HG03521 (cell line): ENCODE data around the gene ENSA.
A peak's percentile ranks its signal among the peaks of the same experiment; 100 is the strongest.
"Not testable (repeated sequence)": the region's sequence is repeated elsewhere in the genome, so short reads cannot be mapped to it uniquely, and the experiment has no call there.

ENCODE experiments used
- ATAC-seq: cut with Tn5 transposase; IDR thresholded peaks from one replicate; pipeline ENCODE4 v1.9.1; 2021; ENCODE audit warnings: mild to moderate bottlenecking, moderate library complexity; ENCODE audit not compliant: unreplicated experiment

The ENSA gene

DNA sequence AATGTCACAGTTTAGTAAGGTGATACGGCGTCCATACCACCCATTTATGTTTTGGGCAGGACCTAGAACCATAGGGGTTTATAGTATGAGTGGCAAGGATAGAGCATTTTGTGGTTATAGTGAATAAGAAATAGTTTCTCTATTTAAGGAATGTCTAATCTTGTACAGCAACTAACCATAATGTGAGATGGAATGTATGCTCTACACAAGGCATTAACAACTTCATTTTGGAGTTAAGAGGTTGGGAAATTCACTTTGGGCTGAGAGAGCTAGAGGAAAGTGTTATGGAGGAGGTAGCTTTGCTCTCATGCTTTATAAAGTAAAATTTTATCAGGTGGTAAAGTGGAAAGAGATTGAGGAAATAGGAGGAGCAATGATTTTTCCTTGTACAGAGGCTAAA, 47.0 kb downstream of the ENSA start:
- ATAC-seq = no peak

DNA sequence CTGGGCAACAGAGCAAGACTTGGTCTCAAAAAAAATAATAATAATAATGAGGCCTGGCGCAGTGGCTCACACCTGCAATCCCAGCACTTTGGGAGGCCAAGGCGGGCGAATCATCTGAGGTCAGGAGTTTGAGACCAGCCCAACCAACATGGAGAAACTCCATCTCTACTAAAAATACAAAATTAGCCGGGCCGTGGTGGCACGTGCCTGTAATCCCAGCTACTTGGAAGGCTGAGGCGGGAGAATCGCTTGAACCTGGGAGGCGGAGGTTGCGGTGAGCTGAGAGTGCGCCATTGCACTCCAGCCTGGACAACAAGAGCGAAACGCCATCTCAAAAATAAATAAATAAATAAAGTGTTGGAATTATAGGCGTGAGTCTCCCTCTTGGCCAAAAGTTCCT, 47.5 kb downstream of the ENSA start:
- not testable (repeated sequence) for ATAC-seq

DNA sequence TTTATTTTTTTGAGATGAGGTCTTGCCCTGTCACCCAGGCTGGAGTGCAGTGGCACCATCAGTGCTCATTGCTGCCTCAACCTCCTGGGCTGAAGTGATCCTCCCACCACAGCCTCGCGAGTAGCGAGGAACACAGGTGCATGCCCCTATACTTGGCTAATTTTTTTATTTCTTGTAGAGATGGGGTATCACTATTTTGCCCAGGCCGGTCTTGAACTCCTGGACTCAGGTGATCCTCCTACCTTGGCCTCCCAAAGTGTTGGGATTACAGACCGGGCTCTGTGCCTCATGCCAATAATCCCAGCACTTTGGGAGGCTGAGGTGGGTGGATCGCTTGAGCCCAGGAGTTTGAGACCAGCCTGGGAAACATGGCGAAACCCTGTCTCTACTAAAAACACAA, 48.0 kb downstream of the ENSA start:
- not testable (repeated sequence) for ATAC-seq

DNA sequence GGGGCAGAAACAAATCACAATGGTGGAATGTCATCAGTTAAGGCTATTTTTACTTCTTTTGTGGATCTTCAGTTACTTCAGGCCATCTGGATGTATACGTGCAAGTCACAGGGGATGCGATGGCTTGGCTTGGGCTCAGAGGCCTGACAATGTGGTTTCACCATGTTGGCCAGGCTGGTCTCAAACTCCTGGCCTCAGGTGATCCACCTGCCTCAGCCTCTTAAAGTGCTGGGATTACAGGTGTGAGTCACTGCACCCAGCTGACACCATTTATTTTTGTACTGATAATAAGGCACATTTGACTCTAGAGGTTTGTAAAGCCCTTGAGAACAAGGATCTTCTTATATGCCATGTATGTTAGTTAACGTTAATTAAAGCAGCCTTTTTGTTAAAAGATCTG, 48.4 kb downstream of the ENSA start:
- ATAC-seq = not testable (repeated sequence)

DNA sequence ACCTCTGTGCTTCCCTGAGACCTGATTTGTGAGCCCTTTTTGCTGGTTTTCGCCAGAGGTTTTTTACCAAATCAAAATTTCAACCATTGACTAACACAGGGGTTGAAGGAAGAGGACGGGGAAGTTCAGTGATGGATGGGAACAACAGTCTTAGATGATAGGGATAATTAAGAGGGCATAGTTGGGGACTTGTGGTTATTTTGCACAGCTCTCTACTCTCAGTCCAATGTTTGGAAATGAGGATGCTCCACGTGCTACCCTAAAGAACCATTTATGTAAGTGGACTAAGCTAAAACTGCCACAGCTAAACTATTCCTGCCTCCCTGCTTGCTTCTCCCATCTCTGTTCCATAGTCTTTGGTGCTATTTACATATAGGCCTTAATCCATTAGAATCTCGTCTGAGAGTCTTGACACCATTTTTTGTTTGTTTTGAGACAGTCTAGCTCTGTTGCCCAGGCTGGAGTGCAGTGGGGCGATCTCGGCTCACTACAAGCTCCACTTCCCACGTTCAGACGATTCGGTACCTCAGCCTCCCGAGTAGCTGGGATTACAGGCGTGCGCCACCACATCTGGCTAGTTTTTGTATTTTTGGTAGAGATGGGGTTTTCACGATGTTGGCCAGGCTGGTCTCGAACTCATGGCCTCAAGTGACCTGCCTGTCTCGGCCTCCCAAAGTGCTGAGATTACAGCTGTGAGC, 49.3 kb downstream of the ENSA start:
- ATAC-seq = no peak

DNA sequence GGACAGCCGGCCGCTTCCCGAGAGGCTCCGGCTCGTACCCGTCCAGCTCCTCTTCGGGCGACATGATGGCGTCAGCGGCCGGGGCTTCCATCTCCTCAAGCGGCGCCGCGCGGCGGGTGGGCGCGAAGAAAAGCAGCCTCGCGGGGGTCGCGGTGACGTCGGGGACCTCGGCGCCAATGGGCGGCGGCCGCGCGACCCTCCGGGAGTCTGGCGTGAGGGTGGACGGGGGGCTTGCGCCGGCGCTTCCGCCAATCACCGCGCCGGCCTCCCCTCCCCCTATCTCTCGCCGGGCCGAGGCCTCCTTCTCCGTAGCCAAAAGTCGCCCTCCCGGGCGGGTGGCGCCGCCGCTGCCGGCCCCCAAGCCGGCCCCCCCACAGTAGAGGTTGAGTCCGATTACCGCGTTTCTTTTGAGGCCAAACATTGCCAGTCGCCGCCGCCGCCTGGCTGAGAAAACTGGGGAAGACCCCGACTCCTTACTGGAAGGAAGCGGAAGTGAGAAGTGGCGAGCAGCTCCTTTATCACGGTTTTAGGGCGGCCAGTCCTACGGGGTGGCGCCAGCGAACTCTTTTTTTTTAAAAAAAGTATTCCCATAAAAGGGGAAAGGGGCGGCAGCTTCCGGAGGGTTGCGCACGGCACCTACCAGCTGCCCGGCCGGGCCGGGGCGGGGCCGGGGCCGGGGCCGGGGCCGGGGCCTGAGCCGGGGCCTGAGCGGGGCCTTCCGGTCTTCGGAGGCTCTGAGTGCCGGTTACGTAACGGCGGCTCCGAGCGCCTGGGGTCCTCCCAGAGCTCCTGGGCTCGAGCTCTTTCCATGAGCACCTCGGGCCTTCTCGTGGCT, 50.1 kb downstream of the ENSA start, which contains the start of gene MCL1:
Gene MCL1, minus strand, starts transcription at position 501 of the 835 bp plus-strand sequence. Its CDS starts 80 bp downstream, at position 421.
- peak; percentile 86 for ATAC-seq

DNA sequence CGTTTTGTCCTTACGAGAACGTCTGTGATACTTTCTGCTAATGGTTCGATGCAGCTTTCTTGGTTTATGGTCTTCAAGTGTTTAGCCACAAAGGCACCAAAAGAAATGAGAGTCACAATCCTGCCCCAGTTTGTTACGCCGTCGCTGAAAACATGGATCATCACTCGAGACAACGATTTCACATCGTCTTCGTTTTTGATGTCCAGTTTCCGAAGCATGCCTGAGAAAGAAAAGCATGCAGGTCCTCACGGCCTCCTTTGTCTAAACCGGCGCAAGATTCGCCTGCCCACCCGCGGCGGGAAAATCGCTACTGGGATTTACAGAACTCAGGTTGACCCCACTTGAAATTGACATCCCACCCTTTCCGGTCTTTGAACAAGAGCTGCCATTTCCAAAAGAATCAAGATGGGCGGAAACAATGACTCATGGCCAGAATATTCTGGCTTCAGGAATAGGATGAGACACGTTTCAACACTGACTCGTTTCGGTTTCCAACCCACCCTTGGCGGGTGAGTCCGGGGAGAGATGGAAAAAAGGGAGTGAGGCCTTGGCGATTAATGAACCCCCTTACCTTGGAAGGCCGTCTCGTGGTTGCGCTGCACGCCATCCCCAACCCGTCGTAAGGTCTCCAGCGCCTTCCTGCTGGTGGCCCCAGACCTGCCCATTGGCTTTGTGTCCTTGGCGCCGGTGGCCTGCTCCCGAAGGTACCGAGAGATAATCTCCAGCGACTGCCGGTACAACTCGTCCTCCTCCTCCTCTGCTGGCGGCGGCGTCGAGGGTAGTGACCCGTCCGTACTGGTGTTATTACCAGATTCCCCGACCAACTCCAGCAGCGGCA, 50.9 kb downstream of the ENSA start:
- no peak for ATAC-seq

DNA sequence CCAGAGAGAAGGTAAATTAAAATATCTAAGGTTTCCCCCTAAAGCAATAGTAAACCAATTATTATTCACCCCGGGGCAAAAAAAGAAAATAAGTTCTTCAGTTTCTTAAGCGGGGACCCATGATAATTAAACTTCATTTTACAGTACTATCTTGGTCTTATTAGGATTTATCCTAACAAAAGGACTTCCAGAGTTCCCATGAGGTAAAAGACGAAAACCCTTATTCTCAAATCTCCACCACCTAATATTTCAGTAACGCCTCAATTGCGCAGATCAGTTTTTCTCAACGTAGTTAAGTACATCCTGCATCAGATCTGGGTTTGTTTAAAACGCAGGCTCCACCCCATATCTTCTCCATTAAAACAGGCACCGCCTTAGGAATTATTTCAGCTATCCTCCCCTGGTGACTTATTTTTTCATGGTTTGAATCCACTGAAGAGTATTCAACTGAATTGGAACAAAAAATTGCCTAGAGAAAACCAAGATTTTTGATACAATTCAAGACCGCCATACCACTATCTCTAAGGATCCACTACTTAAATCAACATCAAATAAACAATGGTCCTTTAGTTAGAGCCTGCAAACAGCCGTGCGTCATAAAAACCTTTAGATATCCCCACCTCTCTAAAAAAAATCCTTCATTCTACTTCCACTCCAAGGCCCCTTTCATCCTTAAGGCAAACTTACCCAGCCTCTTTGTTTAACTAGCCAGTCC, 51.7 kb downstream of the ENSA start:
- ATAC-seq = no peak

DNA sequence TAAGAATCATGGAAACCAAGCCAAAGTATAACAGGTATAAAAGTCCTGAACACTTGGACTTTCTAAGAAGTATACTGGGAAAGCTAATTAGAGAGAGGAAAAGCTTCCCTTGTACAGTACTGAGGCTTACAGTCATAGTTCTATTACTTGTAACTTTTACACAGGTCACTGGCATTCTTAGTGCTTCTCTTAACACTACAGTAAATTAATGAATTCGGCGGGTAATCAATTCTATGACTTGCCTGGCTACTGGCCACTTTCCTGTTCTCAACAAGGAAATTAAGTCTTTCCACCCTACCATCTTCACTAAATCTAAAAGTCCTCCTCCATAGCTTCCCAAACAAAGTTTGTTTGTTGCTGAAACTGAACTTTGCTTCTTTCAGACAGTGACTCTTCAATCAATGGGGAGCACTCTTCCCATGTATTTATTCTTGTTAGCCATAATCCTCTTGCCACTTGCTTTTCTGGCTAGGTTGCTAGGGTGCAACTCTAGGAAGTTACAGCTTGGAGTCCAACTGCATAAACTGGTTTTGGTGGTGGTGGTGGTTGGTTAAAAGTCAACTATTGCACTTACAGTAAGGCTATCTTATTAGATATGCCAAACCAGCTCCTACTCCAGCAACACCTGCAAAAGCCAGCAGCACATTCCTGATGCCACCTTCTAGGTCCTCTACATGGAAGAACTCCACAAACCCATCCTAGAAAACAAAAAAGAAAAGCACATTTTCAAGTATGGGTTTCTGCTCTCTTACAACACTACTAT, 52.4 kb downstream of the ENSA start:
- no peak for ATAC-seq

DNA sequence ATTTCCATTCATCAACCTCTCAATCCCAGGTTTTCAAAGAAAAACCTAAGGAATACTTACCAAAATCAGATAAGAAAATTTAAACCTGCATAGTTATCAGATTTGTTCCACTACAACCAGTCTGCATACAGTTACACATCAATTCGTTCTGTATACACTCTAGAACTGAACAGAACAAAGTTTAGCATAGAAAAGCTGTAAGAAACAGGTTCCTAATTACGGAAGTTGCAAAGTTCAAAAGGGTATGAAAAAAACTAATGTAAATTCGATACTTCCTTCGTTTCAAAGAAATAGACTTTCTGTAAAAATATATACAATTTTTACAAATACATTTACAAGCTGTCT, 53.1 kb downstream of the ENSA start:
- no peak for ATAC-seq

DNA sequence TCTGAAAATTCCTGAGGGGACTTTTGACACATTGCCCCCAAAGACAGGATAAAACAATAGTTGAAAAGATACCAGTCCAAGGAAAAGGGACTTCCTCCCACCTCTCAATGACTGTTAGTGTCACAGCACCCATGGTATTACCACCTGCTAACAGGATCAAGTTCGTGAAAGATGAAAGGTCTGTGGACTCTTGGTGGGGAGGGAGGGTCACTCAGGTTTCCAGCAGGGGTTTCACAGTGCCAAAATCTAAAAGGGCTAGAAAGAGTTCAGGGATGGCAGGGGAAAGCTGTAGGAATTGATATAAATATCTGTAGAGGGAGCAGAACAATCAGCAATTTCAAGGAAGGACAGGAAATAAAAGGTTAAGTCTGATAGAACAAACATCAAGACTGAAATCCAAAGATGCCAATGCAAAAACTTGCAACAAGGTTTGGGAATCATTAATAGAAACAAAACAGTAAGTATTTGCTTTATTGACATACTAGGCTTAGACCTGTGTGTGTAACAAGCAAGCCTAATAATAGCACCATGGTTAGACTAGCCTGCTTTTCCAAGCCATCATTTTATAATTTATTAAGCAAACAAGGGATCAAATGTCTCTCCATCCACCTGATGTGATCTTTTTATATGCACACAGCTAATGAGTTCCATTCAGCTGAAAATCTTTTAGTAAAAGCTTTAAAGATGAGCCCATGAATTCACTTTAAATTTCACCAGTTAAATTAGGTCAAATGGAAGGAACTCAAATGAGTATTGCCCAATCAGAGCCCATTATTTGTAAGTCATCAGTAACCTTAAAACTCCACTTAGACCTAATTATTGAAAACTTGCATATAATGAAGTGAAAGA, 53.7 kb downstream of the ENSA start:
- ATAC-seq = no peak

DNA sequence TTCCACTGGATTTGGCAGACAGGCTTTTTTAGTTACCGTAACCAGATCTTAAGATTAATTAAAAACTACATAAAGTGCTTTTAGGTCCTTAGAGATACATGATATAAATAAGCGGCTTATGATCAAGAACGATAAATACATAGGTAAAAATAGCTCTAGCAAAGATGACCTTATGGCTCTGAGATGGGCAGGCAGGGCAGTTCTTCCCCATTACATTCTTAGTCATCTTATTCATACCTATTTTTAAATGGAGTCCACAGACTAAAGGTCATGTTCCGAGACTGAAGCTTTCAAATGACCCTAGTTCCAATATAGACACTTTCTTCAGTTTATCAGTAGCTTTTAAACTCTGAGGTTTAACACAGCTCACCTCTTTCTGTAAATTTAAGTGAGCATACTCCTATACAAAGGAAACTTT, 54.3 kb downstream of the ENSA start:
- ATAC-seq = no peak

DNA sequence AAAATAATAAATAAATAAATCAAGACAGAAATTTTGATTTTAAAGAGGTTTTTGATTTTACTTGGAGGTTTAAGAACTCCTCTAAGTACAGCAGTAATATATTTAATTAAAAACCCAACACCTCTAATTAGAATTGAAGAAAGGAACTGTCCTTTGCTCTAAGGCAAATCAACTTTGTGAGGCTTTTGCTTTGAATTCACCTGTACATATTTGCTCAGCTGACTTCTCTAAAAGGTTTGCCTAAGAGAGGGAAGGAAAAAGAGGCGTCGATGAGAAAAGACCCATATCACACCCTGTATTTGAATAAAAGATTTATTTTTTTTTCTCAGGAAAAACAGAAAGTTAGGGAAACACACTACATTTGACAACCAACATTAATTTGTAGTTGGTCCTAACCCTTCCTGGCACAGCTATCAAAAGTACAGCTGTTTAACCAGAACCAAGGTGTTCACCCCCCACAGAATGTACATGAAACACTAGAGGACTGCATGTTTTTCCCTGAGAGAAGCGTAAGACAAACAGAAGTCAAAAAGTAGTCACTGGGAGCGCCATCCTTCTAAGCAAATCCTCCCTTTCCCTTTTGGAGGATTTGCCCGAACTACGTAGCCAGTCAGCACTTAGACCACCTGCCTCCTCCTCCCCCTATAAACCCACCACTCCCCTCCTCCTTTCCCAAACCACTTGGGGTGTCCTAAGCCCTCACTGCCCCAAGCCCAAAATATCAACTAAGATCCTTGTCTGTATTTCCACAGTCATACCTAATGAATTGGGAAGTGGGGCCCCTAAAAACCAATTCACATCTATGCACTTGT, 54.9 kb downstream of the ENSA start:
- ATAC-seq = no peak

DNA sequence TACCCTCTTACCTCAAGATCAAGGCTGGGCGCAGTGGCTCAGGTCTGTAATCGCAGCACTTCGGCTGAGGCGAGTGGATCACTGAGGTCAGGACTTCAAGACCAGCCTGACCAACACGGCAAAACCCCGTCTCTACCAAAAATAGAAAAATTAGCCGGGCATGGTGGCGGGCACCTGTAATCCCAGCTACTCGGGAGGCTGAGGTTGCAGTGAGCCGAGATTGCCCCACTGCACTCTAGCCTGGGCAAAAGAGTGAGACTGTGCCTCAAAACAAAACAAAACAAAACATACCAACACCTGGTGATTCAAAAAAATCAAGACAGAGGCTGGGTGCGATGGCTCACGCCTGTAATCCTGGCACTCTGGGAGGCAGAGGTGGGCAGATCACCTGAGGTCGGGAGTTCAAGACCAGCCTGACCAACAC, 55.8 kb downstream of the ENSA start:
- not testable (repeated sequence) for ATAC-seq

DNA sequence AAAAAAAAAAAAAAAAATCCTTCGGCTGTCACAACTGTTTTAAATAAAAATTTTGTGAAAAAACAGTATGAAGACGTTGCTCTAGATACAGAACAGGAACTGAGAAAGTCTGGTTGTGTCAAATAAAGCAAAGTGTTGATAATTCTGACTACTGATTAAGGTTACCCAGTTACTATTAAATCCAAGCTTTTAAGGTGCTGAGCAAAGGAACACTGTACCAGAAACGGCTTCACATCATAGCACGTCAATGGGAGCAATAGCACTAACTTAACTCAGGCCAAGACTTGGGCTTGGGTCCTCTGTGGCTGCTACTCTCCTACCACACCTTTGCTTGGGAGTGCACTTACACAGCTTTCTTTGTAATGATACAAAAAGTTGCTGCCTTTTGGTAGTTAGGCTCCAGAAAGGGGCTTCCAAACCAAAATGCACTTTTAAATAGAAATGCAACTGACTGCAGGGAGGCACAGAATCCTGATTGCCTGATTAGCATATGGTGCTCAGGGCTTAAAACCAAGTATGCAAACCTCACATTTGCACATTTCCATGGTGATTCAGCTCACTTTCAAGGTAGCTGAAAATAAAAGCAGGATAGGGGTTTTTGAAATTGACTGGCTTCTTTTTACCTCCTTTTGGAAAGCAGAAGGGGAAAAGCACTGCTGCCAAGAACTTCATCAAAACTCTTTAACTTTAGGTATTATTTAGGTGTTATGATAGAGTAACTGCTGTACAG, 56.3 kb downstream of the ENSA start:
- no peak for ATAC-seq
